Neural cell (in vitro differentiated cells): ENCODE measurements around the gene MISP.

Experiments used
- EZH2 ChIP-seq: fragments of 200-600, 300-800 bp; shearing (Covaris generic), sonication (generic); IDR thresholded peaks from 2 replicates; pipeline ENCODE4 v1.6.1; 2014; ENCODE audit warnings: antibody characterized with exemption, low read length, borderline replicate concordance, mild to moderate bottlenecking; ENCODE audit not compliant: insufficient read depth, poor library complexity, severe bottlenecking
- TF ChIP-seq, protein P1 (sequence below): fragments of 450-650 bp; IDR thresholded peaks from 2 replicates; pipeline ENCODE4 v1.5.1; 2014; ENCODE audit warnings: antibody characterized with exemption, mild to moderate bottlenecking, moderate library complexity; ENCODE audit not compliant: poor library complexity, severe bottlenecking

DNA sequence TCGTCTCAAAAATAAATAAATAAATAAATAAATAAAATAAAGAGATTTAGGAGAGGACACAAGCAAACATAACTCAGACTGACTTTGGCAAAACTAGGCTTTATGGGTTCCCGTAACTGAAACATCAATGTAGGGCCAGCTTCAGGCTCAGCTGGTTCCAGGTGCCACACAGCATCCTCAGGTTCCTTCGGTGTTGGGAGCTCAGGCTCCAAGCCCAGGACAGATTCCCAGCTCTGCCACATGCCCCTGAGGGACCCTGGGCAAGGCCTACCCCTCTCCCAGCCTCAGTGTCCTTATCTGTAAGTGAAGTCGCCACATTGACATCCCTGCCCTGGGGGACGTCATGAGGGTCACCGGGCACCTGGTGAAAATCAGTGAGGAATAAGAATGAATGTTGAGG is 18.7 kb downstream of the MISP start:
- TF ChIP-seq, protein P1, sequence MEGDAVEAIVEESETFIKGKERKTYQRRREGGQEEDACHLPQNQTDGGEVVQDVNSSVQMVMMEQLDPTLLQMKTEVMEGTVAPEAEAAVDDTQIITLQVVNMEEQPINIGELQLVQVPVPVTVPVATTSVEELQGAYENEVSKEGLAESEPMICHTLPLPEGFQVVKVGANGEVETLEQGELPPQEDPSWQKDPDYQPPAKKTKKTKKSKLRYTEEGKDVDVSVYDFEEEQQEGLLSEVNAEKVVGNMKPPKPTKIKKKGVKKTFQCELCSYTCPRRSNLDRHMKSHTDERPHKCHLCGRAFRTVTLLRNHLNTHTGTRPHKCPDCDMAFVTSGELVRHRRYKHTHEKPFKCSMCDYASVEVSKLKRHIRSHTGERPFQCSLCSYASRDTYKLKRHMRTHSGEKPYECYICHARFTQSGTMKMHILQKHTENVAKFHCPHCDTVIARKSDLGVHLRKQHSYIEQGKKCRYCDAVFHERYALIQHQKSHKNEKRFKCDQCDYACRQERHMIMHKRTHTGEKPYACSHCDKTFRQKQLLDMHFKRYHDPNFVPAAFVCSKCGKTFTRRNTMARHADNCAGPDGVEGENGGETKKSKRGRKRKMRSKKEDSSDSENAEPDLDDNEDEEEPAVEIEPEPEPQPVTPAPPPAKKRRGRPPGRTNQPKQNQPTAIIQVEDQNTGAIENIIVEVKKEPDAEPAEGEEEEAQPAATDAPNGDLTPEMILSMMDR, result no peak
- TF ChIP-seq EZH2, result no peak
